ENCODE measurements around the gene CD37.
"Not testable (repeated sequence)": the region's sequence is repeated elsewhere in the genome, so short reads cannot be mapped to it uniquely, and the experiment has no call there.

Gene CD37, protein sequence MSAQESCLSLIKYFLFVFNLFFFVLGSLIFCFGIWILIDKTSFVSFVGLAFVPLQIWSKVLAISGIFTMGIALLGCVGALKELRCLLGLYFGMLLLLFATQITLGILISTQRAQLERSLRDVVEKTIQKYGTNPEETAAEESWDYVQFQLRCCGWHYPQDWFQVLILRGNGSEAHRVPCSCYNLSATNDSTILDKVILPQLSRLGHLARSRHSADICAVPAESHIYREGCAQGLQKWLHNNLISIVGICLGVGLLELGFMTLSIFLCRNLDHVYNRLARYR
- 39.1 to 132 (median 81.6) reads per million in 9 experiments for total RNA-seq

DNA sequence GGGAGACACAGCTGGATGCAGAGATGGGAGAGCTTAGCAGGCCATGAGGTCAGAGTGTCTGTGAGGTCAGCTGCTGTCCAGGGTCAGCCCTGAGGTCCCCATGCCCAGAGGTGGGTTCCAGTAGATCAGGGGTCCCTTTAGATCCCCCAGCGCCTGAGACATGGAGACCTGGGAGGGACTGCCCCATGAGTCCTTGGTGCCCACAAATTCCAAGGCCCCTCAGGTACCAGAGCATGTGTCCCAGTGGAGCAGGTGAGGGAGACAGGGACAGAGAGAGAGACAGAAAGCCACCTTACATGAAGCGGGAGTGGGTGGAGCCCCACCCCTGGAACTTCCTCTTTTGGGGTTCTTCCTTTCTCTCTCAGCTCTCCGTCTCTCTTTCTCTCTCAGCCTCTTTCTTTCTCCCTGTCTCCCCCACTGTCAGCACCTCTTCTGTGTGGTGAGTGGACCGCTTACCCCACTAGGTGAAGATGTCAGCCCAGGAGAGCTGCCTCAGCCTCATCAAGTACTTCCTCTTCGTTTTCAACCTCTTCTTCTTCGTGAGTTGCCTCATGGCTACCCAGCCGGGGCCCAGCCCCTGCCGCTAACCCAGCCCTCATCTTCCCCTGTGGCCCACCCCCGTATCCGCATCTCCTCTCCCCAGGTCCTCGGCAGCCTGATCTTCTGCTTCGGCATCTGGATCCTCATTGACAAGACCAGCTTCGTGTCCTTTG is at the start of gene CD37:
TSS of gene CD37 (plus strand) at position 336 of the 713 bp plus-strand sequence. CDS start at position 471, 135 bp downstream.
- H3K9me3 Mint-ChIP-seq = no peaks in the 10 kb centered on the region
- ATAC-seq (replicated peaks) = peak; percentile 70
- H3K27me3 Mint-ChIP-seq = no peaks in the 10 kb centered on the region
- peak; percentile 44 to 65 (median 49) for DNase-seq
- H3K36me3 Mint-ChIP-seq (ENCODE audit: insufficient read depth) = peaks cover 30% of the 10 kb centered on the region
- peak within 1 kb of the TSS; percentile 87 to 99 for H3K27ac Mint-ChIP-seq
- peaks cover 60 to 75% of the 10 kb centered on the region in 2 donors for H3K4me1 Mint-ChIP-seq (ENCODE audit: low read depth in 2 of 2)
- H3K4me3 Mint-ChIP-seq = peak within 1 kb of the TSS; percentile 86 to 99

GRCh38 chr19:49287141-49287770 is 48.0 kb upstream of the CD37 start:
- ATAC-seq (replicated peaks) = no peak
- Mint-ChIP-seq H3K4me1 (ENCODE audit: low read depth in 2 of 2) (no peaks in the 10 kb centered on the region), H3K36me3 (ENCODE audit: insufficient read depth) (no peaks in the 10 kb centered on the region), H3K27me3 (peaks cover 5 to 10% of the 10 kb centered on the region in 2 donors), H3K4me3 (no peak overlapping the region), H3K9me3 (no peaks in the 10 kb centered on the region), H3K27ac (no peak overlapping the region)
- no peak for DNase-seq

DNA sequence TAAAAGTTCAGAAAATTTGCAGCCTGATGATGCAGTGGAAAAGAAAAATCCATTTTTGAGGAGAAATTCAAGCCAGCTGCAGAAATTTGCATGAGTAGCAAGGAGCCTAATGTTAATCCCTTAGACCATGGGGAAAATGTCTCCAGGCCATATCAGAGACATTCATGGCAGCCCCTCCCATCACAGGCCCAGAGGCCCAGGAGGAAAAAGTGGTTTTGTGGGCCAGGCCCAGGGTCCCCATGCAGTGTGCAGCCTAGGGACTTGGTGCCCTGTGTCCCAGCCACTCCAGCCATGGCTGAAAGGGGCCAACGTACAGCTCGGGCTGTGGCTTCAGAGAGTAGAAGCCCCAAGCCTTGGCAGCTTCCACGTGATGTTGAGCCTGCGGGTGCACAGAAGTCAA is 47.0 kb upstream of the CD37 start:
- H3K4me3 Mint-ChIP-seq; H3K27me3 Mint-ChIP-seq; ATAC-seq (replicated peaks); H3K36me3 Mint-ChIP-seq (ENCODE audit: insufficient read depth); H3K27ac Mint-ChIP-seq; H3K4me1 Mint-ChIP-seq (ENCODE audit: low read depth in 2 of 2); DNase-seq; H3K9me3 Mint-ChIP-seq: not testable (repeated sequence)

DNA sequence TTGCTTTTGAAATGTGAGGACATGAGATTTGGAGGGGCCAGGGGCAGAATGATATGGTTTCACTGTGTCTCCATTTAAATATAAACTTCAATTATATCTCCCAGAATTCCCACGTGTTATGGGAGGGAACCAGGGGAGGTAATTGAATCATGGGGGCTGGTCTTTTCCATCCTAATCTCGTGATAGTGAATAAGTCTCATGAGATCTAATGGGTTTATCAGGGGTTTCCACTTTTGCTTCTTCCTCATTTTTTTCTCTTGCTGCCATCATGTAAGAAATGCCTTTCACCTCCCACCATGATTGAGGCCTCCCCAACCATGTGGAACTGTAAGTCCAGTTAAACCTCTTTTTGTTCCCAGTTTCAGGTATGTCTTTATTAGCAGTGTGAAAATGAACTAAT is 45.9 kb upstream of the CD37 start:
- not testable (repeated sequence) for H3K27ac Mint-ChIP-seq; ATAC-seq (replicated peaks); H3K9me3 Mint-ChIP-seq; DNase-seq; H3K4me1 Mint-ChIP-seq (ENCODE audit: low read depth in 2 of 2); H3K36me3 Mint-ChIP-seq (ENCODE audit: insufficient read depth); H3K27me3 Mint-ChIP-seq; H3K4me3 Mint-ChIP-seq

GRCh38 chr19:49290517-49290916 is 44.7 kb upstream of the CD37 start:
- Mint-ChIP-seq H3K36me3 (ENCODE audit: insufficient read depth) (no peaks in the 10 kb centered on the region), H3K27me3 (no peaks in the 10 kb centered on the region), H3K4me3 (no peak overlapping the region), H3K27ac (no peak overlapping the region), H3K4me1 (ENCODE audit: low read depth in 2 of 2) (no peaks in the 10 kb centered on the region), H3K9me3 (no peaks in the 10 kb centered on the region)
- DNase-seq (no peak), ATAC-seq (replicated peaks) (no peak)

- Mint-ChIP-seq H3K4me1 (ENCODE audit: low read depth in 2 of 2) (no peaks in the 10 kb centered on the region), H3K36me3 (ENCODE audit: insufficient read depth) (no peaks in the 10 kb centered on the region), H3K9me3 (no peaks in the 10 kb centered on the region), H3K27ac (no peak overlapping the region), H3K27me3 (no peaks in the 10 kb centered on the region), H3K4me3 (no peak overlapping the region)
- DNase-seq (no peak), ATAC-seq (replicated peaks) (no peak)
These were observed 40.8 kb upstream of the CD37 start for GRCh38 chr19:49294401-49294800.

GRCh38 chr19:49295208-49295880 is 39.9 kb upstream of the CD37 start:
- DNase-seq (no peak), ATAC-seq (replicated peaks) (no peak)
- Mint-ChIP-seq H3K9me3 (no peaks in the 10 kb centered on the region), H3K27ac (no peak overlapping the region), H3K4me1 (ENCODE audit: low read depth in 2 of 2) (peaks cover 0 to 2% of the 10 kb centered on the region in 2 donors), H3K4me3 (no peak overlapping the region), H3K27me3 (no peaks in the 10 kb centered on the region), H3K36me3 (ENCODE audit: insufficient read depth) (no peaks in the 10 kb centered on the region)

DNA sequence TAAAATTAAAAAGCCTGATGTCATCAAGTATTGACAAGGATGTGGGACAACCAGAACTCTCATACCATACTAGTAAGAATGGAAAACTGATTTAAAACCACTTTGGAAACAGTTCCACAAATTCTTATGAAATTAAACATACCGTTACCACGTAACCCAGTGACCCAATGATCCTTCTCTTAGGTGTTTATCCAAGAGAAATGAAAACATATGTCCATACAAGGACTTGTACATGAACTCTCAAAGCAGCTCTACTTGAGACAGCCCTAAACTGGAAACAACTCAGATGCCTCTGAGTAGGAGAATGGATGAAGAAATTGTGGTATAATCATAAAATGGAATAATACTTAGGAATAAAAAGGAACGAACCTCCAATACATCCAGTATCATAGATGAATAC is 37.8 kb upstream of the CD37 start:
- H3K27ac Mint-ChIP-seq = no peak overlapping the region
- no peaks in the 10 kb centered on the region for H3K27me3 Mint-ChIP-seq
- peaks cover 4% of the 10 kb centered on the region for H3K36me3 Mint-ChIP-seq (ENCODE audit: insufficient read depth)
- ATAC-seq (replicated peaks) = no peak
- peaks cover 3 to 9% of the 10 kb centered on the region in 2 donors for H3K4me1 Mint-ChIP-seq (ENCODE audit: low read depth in 2 of 2)
- no peaks in the 10 kb centered on the region for H3K9me3 Mint-ChIP-seq
- H3K4me3 Mint-ChIP-seq = no peak overlapping the region
- DNase-seq = no peak

- not testable (repeated sequence) for H3K27ac Mint-ChIP-seq; H3K9me3 Mint-ChIP-seq; H3K27me3 Mint-ChIP-seq; H3K36me3 Mint-ChIP-seq (ENCODE audit: insufficient read depth); DNase-seq; H3K4me3 Mint-ChIP-seq; ATAC-seq (replicated peaks); H3K4me1 Mint-ChIP-seq (ENCODE audit: low read depth in 2 of 2)
These were observed 36.6 kb upstream of the CD37 start for GRCh38 chr19:49298653-49299052.

GRCh38 chr19:49301165-49301865 is 33.9 kb upstream of the CD37 start:
- Mint-ChIP-seq H3K27me3 (no peaks in the 10 kb centered on the region), H3K27ac (no peak overlapping the region), H3K36me3 (ENCODE audit: insufficient read depth) (peaks cover 4% of the 10 kb centered on the region), H3K9me3 (no peaks in the 10 kb centered on the region), H3K4me1 (ENCODE audit: low read depth in 2 of 2) (peaks cover 3 to 9% of the 10 kb centered on the region in 2 donors), H3K4me3 (peak overlapping the region in 1 of 2 donors; percentile 41)
- DNase-seq (peak; percentile 75 to 78 (median 75)), ATAC-seq (replicated peaks) (peak; percentile 99)

GRCh38 chr19:49301866-49302252 is 33.3 kb upstream of the CD37 start:
- no peak for DNase-seq
- Mint-ChIP-seq H3K27me3 (no peaks in the 10 kb centered on the region), H3K27ac (no peak overlapping the region), H3K4me3 (no peak overlapping the region), H3K36me3 (ENCODE audit: insufficient read depth) (peaks cover 4% of the 10 kb centered on the region), H3K4me1 (ENCODE audit: low read depth in 2 of 2) (peaks cover 3 to 9% of the 10 kb centered on the region in 2 donors), H3K9me3 (no peaks in the 10 kb centered on the region)
- no peak for ATAC-seq (replicated peaks)

GRCh38 chr19:49306734-49307133 is 28.5 kb upstream of the CD37 start:
- H3K27ac Mint-ChIP-seq; DNase-seq; H3K4me3 Mint-ChIP-seq; H3K9me3 Mint-ChIP-seq; H3K4me1 Mint-ChIP-seq (ENCODE audit: low read depth in 2 of 2); H3K27me3 Mint-ChIP-seq; ATAC-seq (replicated peaks); H3K36me3 Mint-ChIP-seq (ENCODE audit: insufficient read depth): not testable (repeated sequence)

DNA sequence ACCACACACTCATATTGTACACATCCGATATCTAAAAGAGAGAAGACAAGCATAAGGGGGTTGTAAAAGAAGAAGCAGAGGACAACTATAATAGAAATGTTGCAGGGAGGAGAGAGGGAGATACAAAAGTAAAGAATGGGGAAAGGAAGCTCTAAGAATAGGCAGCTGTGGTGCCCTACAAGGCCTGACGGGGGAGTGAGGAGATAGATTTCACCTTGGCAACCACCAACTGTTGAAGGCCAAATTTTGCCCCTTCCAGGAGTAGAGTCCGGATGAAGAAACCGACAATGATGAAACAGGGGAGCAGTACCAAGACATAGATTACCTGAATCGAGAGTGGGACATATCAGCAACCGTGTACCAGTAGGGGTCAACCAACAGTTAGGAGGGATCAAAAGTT is 26.1 kb upstream of the CD37 start:
- no peak for ATAC-seq (replicated peaks)
- H3K27me3 Mint-ChIP-seq = no peaks in the 10 kb centered on the region
- no peak overlapping the region for H3K27ac Mint-ChIP-seq

More for the DNA sequence above, 26.1 kb upstream of the CD37 start:
- H3K4me1 Mint-ChIP-seq (ENCODE audit: low read depth in 2 of 2) = no peaks in the 10 kb centered on the region
- H3K4me3 Mint-ChIP-seq = no peak overlapping the region
- H3K9me3 Mint-ChIP-seq = no peaks in the 10 kb centered on the region
- DNase-seq = no peak
- H3K36me3 Mint-ChIP-seq (ENCODE audit: insufficient read depth) = peaks cover 8% of the 10 kb centered on the region

Measured in effector memory CD8-positive, alpha-beta T cell (primary cell).